ENCODE data around the gene PALLD.

PALLD gene

DNA sequence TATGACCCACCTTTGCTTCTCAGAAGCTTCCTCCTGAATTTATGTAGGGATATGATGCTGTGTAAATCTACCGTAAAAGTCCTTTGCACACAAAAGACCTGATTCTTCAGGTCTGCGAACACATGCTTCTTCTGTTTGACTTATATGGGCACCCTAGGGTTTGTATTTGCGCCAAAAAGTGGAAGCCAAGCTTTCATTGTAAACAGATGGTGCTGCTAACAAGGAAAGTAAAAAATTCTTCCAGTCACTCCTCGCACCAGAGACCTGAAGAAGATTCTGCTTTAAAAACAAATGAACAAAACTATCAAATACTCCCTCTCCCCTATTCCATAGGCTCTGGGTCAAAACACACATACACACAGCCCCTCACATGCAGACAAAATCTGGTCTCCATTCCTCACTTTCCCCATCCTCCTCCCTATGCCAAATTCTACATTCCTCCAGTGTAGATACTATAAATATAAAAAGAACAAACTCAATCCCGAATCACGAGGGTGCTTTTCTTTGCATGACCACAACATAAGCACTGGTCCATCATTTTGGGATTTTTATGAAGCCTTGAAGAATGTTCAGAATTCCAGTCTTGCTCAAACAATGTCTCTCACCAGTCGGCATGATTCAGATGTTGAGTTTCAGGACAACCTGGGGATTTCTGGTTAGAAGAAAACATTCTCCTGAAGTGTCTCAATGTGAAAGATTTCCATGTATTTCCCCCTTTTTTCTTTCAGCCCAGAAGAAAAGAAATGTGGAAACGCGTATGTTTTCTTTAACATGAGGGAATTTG lies 125.1 kb downstream of the PALLD start:
- no peak for DNase-seq (ENCODE audit: low read depth, low spot score)

DNA sequence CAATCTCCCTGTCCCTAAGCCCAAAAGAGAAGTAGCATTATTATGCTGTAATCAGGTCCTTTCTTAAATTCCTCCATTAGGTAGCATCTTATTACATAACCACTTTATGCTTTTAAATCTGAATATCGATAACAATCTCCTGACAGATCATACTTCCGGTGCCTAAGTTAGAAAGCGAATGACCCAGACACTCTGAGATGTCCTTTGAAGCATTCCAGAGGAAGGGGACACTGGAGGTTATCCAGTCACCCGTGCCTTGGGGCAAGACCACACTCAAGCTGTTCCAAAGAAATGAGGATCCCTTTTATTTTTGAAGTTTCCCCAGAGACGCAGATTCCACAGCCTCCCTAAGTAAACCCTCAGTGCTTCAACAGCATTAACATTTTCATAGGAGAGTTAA lies 125.7 kb downstream of the PALLD start:
- no peak for DNase-seq (ENCODE audit: low read depth, low spot score)

DNA sequence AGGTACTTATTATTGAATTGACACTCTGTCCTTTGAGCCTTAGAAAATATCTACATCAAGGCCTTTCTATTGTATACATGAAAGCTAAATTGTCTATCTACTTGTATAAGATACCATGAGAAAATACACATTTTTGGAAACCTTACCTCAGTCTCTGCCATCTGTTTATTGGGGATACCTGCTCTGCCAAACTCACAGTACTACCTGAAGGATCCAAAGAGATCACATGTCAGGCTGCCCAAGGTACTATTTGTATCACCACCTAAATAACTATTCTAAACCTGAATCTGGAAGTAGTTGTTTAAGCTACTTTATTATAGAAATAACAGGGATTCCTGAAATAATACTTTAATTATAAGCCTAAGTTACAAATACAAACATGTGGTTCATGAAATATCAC lies 126.2 kb downstream of the PALLD start:
- no peak for DNase-seq (ENCODE audit: low read depth, low spot score)

DNA sequence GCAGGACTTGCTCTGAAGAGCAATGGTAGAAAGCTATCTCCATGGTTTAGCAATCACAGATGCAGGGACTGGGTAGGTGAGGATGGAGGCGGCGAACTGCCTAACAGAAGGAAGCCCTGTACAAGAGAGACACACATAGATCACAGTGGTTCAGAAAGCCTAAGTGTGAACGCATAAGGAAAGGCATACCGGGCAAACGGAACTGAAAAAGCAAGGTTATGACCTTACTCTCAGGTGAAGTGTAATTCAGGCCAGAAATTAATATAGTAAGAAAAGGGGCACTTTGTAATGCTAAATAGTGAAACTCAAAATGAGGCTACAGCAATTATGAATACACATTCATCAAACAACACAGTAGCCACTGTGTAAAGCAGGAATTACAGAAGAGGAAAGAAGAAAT lies 126.6 kb downstream of the PALLD start:
- DNase-seq (ENCODE audit: low read depth, low spot score): no peak

DNA sequence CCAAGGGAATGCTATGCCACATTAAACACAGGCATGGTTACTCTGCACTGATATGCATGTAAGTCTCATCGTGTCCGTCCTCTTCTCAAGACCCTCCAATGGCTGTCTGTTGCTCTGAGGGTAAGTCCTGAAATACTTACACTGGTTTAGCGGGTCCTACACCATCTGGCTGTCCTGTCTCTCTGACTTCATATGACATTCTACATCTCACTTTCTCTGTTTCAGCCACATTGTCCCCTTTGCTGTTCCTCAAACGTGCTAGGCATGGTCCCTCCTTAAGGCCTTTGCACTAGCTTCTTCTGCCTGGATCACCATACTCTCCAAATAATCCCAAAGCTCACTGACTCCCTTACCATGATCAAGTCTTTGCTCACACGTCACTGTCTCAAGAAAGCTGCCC lies 131.4 kb downstream of the PALLD start:
- no peak for DNase-seq (ENCODE audit: low read depth, low spot score)

DNA sequence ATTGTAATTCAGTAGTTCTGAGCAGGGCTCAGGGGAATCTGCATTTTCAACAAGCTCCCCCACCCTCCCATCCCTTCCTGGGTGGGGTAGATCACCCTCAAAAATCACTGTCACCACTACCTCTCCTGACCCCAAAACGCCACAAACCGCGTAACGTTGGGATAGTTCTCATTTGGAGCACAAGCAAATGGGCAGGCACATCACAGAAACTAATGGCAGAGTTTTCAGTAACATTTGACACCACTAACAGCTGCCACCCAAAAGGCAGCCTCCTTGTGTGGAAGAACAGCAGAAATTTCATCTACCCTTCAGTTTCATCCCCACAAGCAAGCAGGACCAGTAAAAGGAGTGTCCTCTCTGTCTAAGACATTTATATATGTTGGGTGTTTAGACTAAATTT lies 132.7 kb downstream of the PALLD start:
- no peak for DNase-seq (ENCODE audit: low read depth, low spot score)

DNA sequence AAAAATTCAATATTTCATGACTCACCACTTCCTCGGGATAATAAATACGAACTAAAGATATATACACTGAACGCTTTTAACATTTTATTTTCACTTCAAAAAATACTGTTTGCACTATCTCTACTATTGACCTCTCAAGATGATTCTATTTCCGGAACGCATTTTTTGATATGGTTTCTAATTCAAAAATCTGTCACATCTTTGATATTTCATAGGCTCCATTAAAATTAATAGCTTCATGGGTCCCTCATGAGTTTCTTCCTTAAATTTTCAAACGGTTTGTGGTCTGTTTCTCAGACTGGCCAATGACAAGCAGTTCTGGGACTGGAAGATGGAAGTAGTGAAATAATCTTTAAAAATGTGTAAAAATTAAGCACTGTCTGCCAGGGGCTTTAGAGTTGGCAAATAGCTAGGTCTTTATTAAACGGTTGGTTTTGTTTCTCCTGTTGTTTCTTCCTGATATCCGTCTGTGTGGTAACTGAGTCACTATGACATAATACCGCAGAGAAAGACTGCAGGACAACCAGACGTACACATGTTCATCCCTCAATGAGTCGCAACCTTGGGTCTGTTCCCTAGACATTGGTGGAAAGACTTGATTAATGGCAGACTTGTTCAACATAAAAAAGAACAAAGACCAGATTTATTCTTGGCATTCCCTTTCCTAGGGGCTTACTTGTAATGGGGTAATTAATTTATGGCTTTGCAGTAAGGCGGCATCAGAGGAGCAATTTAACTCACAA lies 133.8 kb downstream of the PALLD start:
- DNase-seq (ENCODE audit: low read depth, low spot score): no peak

DNA sequence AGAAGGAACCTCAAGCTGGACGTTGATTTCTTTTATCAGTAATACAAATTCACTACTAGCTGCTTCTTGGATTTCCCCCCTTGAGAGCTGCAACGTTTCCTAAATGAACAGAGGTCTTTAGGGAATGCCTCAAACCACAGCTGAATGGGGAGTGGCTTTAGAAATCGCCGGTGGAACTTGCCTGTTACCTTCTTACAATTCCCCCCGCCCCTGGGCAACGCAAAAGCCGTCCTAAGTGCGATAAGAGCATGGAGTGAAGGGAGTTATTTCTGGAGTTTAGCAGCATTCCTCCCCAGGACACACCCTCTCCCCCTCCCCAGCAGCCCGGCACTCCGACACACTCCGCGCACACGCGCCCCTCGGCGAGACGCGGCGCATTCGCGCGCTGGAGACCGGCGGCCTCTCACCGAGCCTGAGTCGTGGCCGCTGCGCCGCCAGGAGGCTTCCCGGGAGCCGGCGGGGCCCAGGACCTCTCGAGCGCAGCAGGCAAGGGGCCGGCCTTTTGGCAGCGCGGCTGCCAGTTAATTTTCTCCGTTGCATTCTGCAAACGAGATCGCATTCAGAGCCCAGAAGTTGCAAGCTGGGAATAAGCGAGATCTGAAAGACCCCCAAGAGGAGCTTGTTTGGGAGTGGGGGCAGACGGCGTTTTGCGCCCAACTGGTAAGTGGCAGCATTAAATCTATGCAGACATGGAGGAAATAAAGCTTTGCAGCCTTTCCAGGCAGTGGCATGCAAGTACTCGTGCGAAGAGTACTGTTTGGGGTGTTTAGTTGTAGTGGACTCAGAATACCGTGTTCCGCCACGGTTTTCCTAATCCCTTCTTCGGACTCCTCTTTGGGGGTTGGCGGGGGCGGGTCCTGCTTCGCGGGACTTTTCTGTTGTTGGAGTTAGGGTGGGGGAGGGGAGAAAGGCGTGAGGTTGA lies 134.7 kb downstream of the PALLD start:
- DNase-seq (ENCODE audit: low read depth, low spot score): no peak

DNA sequence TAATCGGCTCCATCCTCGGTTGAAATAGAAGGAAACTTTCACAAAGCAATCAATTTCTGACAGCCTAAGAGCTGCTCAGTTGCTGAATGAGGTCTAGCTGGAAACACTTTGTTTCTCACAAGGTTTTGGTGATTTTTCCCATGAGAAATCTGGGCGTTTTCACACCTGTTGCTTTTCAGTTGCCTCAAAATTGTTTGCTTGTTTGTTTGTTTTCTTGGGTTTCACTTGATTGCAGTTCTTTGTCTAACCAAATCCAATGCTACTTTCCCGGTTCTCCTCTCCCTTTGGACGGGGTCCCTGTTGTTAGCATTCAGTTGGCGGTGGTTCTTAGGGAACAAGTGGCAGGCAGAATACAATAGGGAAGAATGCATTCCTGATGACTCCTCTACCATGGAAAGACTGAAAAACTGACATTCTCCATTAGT lies 135.5 kb downstream of the PALLD start:
- no peak for DNase-seq (ENCODE audit: low read depth, low spot score)

DNA sequence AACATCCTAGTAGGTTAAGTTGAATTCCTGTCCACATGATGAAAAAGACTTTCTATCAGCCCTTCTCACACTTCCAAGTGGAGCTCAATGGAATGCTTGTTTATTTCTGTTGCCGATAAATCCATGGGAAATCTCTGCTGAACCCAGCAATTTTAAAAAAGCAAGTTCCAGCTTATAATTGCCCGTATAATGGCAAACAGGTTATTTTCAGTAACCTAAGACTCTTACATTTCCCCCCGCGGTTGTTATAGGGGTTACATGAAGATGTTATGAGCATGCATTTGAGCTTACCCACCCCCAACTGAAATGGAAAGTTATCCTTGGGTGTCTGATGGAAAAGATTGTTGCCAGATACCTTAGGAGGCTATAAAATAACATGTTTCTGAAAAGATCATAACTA lies 136.2 kb downstream of the PALLD start:
- no peak for DNase-seq (ENCODE audit: low read depth, low spot score)

DNA sequence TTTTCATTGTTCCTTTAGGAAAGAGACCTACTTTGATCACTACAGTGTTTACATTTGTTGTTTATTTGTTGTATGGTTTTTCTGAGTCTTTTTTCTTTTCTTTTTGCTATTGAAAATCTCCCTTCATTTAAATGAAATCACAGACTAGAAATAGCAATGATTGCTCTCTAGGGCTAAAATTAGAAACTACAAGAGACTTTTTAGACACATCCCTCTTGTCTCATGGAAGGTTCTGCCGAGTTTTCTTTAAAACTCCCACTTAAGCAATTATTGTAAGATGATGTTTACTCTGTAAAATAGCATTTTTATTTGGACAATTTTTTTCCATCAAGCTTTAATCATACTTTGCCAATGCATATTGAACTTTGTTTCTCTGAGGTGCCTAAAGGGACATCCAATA lies 136.6 kb downstream of the PALLD start:
- DNase-seq (ENCODE audit: low read depth, low spot score): no peak

DNA sequence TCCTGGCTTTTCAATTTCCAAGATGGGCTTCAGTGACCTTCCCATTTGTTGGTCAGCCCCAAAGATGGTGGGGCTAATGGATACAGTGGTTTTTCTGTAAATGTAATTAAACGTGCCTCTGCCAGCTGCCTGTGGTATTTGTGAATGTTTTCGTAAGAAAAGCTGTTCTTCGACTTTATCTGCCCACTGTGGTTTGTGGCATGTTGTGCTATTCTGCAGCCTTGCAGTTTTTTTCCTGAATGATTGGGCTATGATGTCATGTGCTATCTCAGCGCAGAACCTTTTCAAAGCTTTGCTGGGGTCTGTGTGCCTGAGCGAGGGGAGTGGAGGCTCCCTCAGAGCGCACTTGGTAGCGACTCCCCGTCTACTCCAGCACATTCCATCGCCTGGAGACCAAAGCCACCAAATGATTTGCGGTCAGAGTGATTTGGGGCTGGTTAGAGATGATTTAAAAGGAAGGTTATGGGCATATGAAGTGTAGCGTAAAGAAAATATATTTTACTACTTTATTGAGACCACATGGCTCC lies 137.5 kb downstream of the PALLD start:
- no peak for DNase-seq (ENCODE audit: low read depth, low spot score)

DNA sequence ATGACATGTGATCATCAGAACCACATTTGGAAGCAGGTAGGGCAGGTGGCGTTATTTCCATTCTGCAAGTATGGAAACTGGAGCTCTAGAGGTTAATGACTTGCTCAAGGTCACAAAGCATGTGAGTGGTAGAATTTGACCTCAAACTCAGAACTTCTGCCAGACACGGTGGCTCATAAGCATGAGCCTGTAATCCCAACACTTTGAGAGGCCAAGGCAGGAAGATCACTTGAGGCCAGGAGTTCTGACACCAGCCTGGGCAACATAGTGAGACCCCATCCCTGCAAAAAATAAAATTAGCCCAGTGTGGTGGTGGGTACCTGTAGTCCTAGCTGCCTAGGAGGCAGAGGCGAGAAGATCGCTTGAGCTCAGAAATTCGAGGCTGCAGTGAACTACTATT lies 139.2 kb downstream of the PALLD start:
- DNase-seq (ENCODE audit: low read depth, low spot score): no peak

DNA sequence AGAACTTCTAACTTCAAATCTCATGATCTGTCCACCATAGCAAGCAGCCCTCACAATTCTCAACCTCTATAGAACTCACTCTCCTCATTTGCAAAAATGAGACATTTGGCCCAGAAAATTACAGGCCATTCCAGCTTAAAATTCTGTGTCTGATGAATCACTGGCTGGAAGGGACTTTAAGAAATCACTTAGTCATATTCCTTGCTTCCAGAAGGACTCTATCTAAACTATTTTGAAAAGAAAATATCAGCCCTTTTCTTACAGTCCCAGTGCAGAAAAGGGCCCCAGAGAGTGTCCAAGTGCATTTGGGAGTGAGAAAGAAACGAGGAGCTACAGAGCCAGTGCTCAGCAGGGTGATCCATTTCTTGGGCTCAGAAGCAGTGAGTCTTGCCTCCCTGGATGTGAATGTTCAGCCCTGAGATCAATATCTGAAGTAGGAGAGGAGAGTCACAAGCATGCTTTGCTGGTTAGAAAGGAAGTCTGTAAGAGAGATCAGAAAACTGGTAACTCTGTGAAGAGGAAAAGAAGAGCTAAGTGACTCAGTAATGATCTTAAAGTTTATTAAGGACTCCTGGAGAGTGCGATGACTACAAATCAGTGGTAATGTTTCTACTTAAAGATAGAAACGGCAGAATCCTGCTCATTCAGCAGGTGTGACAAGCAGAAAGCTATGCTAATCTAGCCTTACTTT lies 139.8 kb downstream of the PALLD start:
- DNase-seq (ENCODE audit: low read depth, low spot score): no peak

DNA sequence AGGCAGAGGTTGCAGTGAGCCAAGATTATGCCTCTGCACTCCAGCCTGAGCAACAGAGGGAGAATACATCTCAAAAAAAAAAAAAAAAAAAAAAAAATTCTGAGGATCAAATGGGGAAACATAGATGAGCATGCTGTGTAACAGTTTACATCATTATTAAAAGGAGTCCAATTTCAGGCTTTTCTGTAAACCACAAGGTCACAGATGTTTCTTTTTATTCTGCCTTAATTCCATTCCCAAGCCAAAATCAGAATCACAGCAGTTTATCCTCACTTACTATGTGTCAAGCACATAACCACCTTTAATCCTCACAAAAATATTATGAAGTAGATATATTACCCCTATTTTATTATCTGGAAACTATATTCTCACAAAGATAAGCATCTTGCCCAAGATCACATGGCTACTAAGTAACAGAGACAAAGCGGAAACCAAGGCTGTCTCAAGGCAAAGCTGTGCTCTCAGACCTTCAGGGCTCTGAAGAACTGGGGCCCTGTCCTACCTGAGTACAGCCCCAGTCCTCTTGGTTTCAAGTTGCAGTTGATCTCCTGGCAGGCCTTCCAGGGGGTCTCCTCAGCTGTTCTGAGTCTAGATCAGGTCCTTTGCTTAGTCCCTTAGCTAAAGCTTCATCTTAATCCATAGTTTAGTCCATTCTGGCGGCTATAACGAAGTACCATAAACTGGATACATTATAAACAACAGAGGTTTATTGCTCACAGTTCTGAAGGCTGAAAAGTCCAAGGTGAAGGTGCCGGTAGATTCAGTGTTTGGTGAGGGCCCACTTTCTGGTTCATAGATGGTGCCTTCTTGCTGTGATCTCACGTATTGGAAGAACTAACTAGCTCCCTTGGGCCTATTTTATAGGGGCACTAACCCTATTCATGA lies 141.3 kb downstream of the PALLD start:
- DNase-seq (ENCODE audit: low read depth, low spot score): no peak

DNA sequence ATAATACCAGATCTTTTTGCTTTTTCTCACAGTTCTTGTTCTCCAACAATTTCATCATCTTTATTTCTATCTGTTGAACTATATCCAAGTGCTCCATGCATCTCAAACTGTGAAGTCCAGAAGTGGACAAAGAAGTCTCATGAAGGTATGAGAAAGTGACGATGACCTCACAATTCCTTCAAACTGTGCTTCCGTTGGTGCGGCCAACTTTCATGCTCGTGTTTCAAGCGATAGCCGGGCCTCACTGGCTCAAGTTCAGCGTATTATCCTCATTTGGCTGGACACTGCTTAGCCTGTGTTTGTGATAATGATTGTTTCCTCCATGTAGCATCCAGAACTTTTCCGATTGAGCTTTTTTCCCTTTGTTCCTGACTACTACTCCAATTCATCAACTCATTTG lies 143.1 kb downstream of the PALLD start:
- DNase-seq (ENCODE audit: low read depth, low spot score): no peak

DNA sequence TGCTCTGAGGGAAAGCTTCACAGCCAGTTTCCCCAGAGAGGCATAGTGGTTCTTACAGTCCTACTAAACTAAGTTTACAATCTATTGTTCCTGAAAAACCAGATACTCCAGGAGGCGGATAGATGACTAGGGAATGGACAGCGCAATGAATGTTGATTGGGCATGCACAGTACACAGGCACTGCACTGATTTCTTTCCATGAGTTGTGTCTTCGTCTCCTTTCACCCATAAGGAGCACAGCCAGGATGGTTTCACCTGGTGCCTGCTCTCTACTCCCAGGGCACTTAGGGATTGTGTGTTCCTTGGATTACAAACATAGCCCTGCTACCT lies 144.9 kb downstream of the PALLD start:
- DNase-seq (ENCODE audit: low read depth, low spot score): no peak

DNA sequence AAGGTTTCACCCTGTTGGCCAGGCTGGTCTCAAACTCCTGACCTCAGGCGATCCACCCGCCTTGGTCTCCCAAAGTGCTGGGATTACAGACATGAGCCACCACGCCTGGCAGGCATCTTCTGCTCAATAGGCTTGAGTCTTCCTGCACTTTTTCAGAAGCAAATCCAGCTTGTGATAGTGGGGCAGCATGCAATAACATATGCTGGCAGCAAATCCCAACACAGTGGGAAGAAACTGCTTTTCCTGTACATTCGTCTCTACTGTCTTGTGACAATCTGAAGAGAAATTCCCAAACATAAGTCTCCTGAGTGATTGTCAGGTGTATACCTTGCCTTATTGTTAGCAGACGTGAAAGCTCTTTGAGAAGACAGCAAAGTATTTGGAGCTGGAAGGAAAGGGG lies 145.7 kb downstream of the PALLD start:
- DNase-seq (ENCODE audit: low read depth, low spot score): no peak

DNA sequence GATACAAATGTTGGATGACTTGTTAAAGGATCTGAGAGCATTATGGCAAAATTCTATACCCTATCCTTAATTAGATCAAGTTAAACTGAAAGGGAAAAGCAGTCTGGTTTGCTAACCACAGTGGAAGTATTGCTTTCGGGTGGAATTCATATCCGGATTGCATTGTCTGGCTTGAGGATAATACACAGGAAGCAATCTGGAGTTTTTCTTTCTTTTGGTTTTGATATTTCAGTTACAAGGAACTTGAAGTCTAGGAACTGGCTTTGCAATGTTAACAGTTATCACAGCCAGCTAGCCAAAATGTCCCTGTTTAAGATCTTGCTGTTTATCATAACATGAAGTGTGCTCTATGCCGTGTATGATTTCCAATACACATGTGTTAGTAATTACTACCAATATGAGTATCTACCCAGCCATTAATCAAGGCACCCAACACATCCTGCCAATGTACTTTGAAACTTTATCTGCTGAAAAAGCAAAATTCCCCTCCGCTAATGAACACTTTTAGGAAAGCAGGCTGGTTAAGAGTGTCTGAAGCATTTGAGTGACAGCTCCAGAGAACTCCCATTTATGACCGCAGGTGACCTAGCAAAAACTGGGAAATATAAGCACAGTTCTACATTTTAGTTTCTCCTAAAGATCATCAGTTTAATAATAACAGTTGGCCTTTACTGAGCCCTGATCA lies 146.4 kb downstream of the PALLD start:
- DNase-seq (ENCODE audit: low read depth, low spot score): no peak

DNA sequence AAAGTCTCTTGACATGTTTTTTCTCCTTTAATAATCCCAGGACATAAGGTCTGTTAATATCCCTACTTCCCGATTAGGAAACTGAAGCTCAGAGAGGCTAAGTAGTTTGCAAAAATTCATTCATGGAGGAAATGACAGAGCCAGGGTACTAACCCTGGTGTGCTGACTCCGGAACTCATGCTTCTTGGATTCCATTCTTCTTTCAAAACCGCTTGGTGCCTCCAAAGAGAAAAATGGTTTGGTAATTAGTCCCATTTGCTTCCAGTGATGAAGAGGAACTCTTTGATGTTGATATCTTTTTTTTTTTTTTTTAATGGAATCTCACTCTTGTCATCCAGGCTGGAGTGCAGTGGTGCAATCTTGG lies 146.9 kb downstream of the PALLD start:
- DNase-seq (ENCODE audit: low read depth, low spot score): no peak

Measured in activated naive CD8-positive, alpha-beta T cell treated with anti-CD3 and anti-CD28 coated beads, Interleukin-2, amount 50 U/mL, for 16 hours (primary cell).